H1 (cell line): Measurements from ENCODE around the gene SLC24A4. TPM values are rescaled to one million over a fixed set of nuclear protein-coding genes. Genes with fewer than 3 reads are reported as not detected.

Source experiments
- CTCF ChIA-PET: fragments of 300-600 bp; sonication (Branson Sonifier 250); formaldehyde crosslinking; loops from one replicate; lab custom pipeline; 2021; ENCODE audit not compliant: partially characterized antibody; lab: Charles Lee
- POLR2A ChIA-PET: fragments of 300-600 bp; sonication (Branson Sonifier 250); formaldehyde crosslinking; loops from one replicate; lab custom pipeline; 2021; ENCODE audit warnings: inconsistent platforms; ENCODE audit not compliant: partially characterized antibody; lab: Charles Lee
- DNase-seq, 2 experiments: peaks; one replicate each; pipeline versions ENCODE4 v3.0.0 to v3.0.0-alpha.2; 2010 to 2022; ENCODE audit warnings: low spot score in 2 of 2, low read depth in 1 of 2, mixed read lengths in 1 of 2
- FAIRE-seq: peaks from 2 replicates; lab custom pipeline; 2011; peaks lifted over from hg19 to GRCh38; lab: Jason Lieb, UNC
- H2AFZ ChIP-seq: 2 replicates; pipeline ENCODE4 v1.8.1; 2012; ENCODE audit warnings: low read length, inconsistent platforms
- H2AK5ac ChIP-seq: 2 replicates; pipeline ENCODE4 v1.6.1; 2013; ENCODE audit warnings: low read depth, low read length
- H2BK120ac ChIP-seq: replicated peaks from 2 replicates; pipeline ENCODE3; 2013; ENCODE audit warnings: low read depth, low read length, inconsistent platforms
- H2BK12ac ChIP-seq: 2 replicates; pipeline ENCODE4 v1.6.1; 2013; ENCODE audit warnings: low read depth, low read length
- H2BK15ac ChIP-seq: 2 replicates; pipeline ENCODE4 v1.6.1; 2013; ENCODE audit warnings: low read length
- H2BK20ac ChIP-seq: 2 replicates; pipeline ENCODE4 v1.6.1; 2013; ENCODE audit warnings: low read length
- H2BK5ac ChIP-seq: 2 replicates; pipeline ENCODE4 v1.6.1; 2013; ENCODE audit warnings: low read depth, low read length
- H3K14ac ChIP-seq: 2 replicates; pipeline ENCODE4 v1.6.1; 2013; ENCODE audit warnings: inconsistent platforms; ENCODE audit not compliant: insufficient read length
- H3K18ac ChIP-seq: 2 replicates; pipeline ENCODE4 v1.6.1; 2013; ENCODE audit warnings: low read length; ENCODE audit errors: extremely low read depth
- H3K23ac ChIP-seq: 2 replicates; pipeline ENCODE4 v1.6.1; 2013; ENCODE audit warnings: inconsistent platforms; ENCODE audit not compliant: insufficient read length
- H3K23me2 ChIP-seq: 2 replicates; pipeline ENCODE4 v1.6.1; 2013; ENCODE audit warnings: low read depth, low read length
- H3K27ac ChIP-seq: 2 replicates; pipeline ENCODE4 v1.6.1; 2011; ENCODE audit warnings: low read depth, low read length, inconsistent platforms
- H3K27me3 ChIP-seq, 4 experiments: replicated peaks in 1 of 4; 1 replicate in 1 of 4; 2 replicates in 3 of 4; pipeline versions ENCODE4 v1.6.1 to v1.8.1; 2011 to 2013; ENCODE audit warnings: low read length in 3 of 4, mild to moderate bottlenecking in 3 of 4, inconsistent platforms in 2 of 4, mixed read lengths in 2 of 4, moderate library complexity in 1 of 4; ENCODE audit not compliant: control insufficient read depth in 3 of 4, insufficient read depth in 3 of 4; ENCODE audit errors: extremely low read depth in 1 of 4
- H3K36me3 ChIP-seq, 4 experiments: 2 replicates each; pipeline versions ENCODE4 v1.6.1 to v1.8.1; 2011 to 2013; ENCODE audit warnings: mild to moderate bottlenecking in 4 of 4, low read length in 3 of 4, moderate library complexity in 2 of 4, control low read depth in 1 of 4, inconsistent platforms in 1 of 4; ENCODE audit not compliant: insufficient read depth in 4 of 4, control insufficient read depth in 2 of 4
- H3K4ac ChIP-seq: replicated peaks from 2 replicates; pipeline ENCODE3; 2013; ENCODE audit warnings: low read length, low read depth, mixed read lengths, inconsistent platforms; ENCODE audit not compliant: insufficient read length
- H3K4me1 ChIP-seq, 4 experiments: replicated peaks in 1 of 4; 1 replicate in 1 of 4; 2 replicates in 3 of 4; pipeline versions ENCODE4 v1.6.1 to v1.8.1; 2011 to 2013; ENCODE audit warnings: low read length in 3 of 4, inconsistent platforms in 2 of 4, mixed read lengths in 1 of 4; ENCODE audit not compliant: insufficient read depth in 4 of 4, control insufficient read depth in 3 of 4
- H3K4me2 ChIP-seq, 2 experiments: 2 replicates each; pipeline versions ENCODE4 v1.6.1 to v1.8.1; 2011 to 2013; ENCODE audit warnings: low read depth in 2 of 2, low read length in 2 of 2, control low read depth in 1 of 2, inconsistent platforms in 1 of 2, mild to moderate bottlenecking in 1 of 2; ENCODE audit not compliant: insufficient read depth in 1 of 2
- H3K4me3 ChIP-seq, 4 experiments: fragments of 200-600, 300-600 bp in 1 of 4; sonication (generic), shearing (Covaris generic), sonication (Bioruptor Twin) in 1 of 4; 2 replicates each; pipeline versions ENCODE4 v1.5.1 to v1.8.1; 2011 to 2016; ENCODE audit warnings: low read length in 4 of 4, low read depth in 3 of 4, control low read depth in 2 of 4, inconsistent platforms in 2 of 4, mild to moderate bottlenecking in 2 of 4, mixed read lengths in 1 of 4, moderate library complexity in 1 of 4; ENCODE audit not compliant: insufficient read depth in 2 of 4; ENCODE audit errors: extremely low read depth in 1 of 4
- H3K56ac ChIP-seq: replicated peaks from 2 replicates; pipeline ENCODE3; 2013; ENCODE audit warnings: low read depth, mild to moderate bottlenecking, mixed read lengths, low read length, inconsistent platforms; ENCODE audit not compliant: insufficient read length
- H3K79me1 ChIP-seq: 2 replicates; pipeline ENCODE4 v1.6.1; 2013; ENCODE audit warnings: low read depth, low read length, control low read depth
- H3K79me2 ChIP-seq, 2 experiments: 2 replicates each; pipeline versions ENCODE4 v1.6.1 to v1.8.1; 2012 to 2013; ENCODE audit warnings: low read length in 2 of 2, mild to moderate bottlenecking in 2 of 2, inconsistent platforms in 1 of 2; ENCODE audit not compliant: insufficient read depth in 2 of 2, control insufficient read depth in 1 of 2
- H3K9ac ChIP-seq, 4 experiments: replicated peaks in 1 of 4; 1 replicate in 1 of 4; 2 replicates in 3 of 4; pipeline versions ENCODE4 v1.6.1 to v1.8.1; 2011 to 2013; ENCODE audit warnings: low read depth in 3 of 4, low read length in 3 of 4, control low read depth in 2 of 4, mild to moderate bottlenecking in 2 of 4, moderate library complexity in 2 of 4, inconsistent platforms in 1 of 4; ENCODE audit errors: extremely low read depth in 1 of 4
- H3K9me3 ChIP-seq, 2 experiments: 2 replicates each; pipeline versions ENCODE4 v1.6.1 to v1.8.1; 2012 to 2013; ENCODE audit warnings: mild to moderate bottlenecking in 2 of 2, moderate library complexity in 2 of 2, control low read depth in 1 of 2, inconsistent platforms in 1 of 2, low read depth in 1 of 2, low read length in 1 of 2, mixed read lengths in 1 of 2; ENCODE audit not compliant: insufficient read depth in 2 of 2
- H4K20me1 ChIP-seq, 2 experiments: replicated peaks in 1 of 2; 2 replicates each; pipeline versions ENCODE3 to v1.8.1; 2011 to 2013; ENCODE audit warnings: inconsistent platforms in 2 of 2, low read length in 2 of 2, mild to moderate bottlenecking in 1 of 2; ENCODE audit not compliant: insufficient read depth in 2 of 2, control insufficient read depth in 1 of 2
- H4K5ac ChIP-seq: 2 replicates; pipeline ENCODE4 v1.6.1; 2013; ENCODE audit warnings: low read length, low read depth, mixed read lengths, inconsistent platforms; ENCODE audit not compliant: insufficient read length
- H4K8ac ChIP-seq: 2 replicates; pipeline ENCODE4 v1.8.0; 2013; ENCODE audit warnings: mild to moderate bottlenecking, moderate library complexity, low read length, inconsistent platforms; ENCODE audit not compliant: insufficient read depth; ENCODE audit errors: extremely low read depth
- H4K91ac ChIP-seq: replicated peaks from 2 replicates; pipeline ENCODE3; 2013; ENCODE audit warnings: low read length, mixed read lengths, inconsistent platforms; ENCODE audit not compliant: insufficient read length
- ASH2L ChIP-seq: fragments of 200-600, 300-600 bp; sonication (generic); IDR thresholded peaks from one replicate; pipeline ENCODE4 v1.7.1; 2017; ENCODE audit warnings: low read length
- BCL11A ChIP-seq, 2 experiments: IDR thresholded peaks; one replicate each; pipeline ENCODE4 v1.6.1; 2011; ENCODE audit warnings: low read depth in 2 of 2, low read length in 2 of 2, mild to moderate bottlenecking in 2 of 2
- CHD2 ChIP-seq: IDR thresholded peaks from 2 replicates; pipeline ENCODE4 v1.6.1; 2012; ENCODE audit warnings: low read length, improper control_type of control experiment
- CTBP2 ChIP-seq: IDR thresholded peaks from 2 replicates; pipeline ENCODE4 v1.7.0; 2011; ENCODE audit warnings: borderline replicate concordance, mild to moderate bottlenecking, moderate library complexity, mixed read lengths, low read length; ENCODE audit not compliant: insufficient read depth, insufficient read length
- EP300 ChIP-seq, 2 experiments: IDR thresholded peaks; 1 replicate in 1 of 2; 2 replicates in 1 of 2; pipeline ENCODE4 v1.6.1; 2011 to 2012; ENCODE audit warnings: low read depth in 2 of 2, low read length in 2 of 2, mild to moderate bottlenecking in 2 of 2, borderline replicate concordance in 1 of 2, inconsistent platforms in 1 of 2, moderate library complexity in 1 of 2
- EZH2 ChIP-seq: fragments of 200-600 bp; sonication (generic); IDR thresholded peaks from 2 replicates; pipeline ENCODE4 v1.7.1; 2012; ENCODE audit warnings: low read depth, mild to moderate bottlenecking, moderate library complexity, low read length, inconsistent platforms; ENCODE audit not compliant: severe bottlenecking
- FOSL1 ChIP-seq: IDR thresholded peaks from 2 replicates; pipeline ENCODE4 v1.6.1; 2011; ENCODE audit warnings: mild to moderate bottlenecking, low read depth, low read length, moderate library complexity; ENCODE audit not compliant: insufficient read depth
- GTF2F1 ChIP-seq: IDR thresholded peaks from 2 replicates; pipeline ENCODE4 v1.6.1; 2012; ENCODE audit warnings: low read depth, low read length, improper control_type of control experiment, borderline replicate concordance
- KDM1A ChIP-seq: fragments of 200-600, 300-600 bp; sonication (generic); IDR thresholded peaks from 2 replicates; pipeline ENCODE4 v1.7.1; 2016; ENCODE audit warnings: mild to moderate bottlenecking, low read length, borderline replicate concordance
- NRF1 ChIP-seq: IDR thresholded peaks from 2 replicates; pipeline ENCODE4 v1.6.1; 2011; ENCODE audit warnings: mild to moderate bottlenecking, low read depth, low read length, improper control_type of control experiment
- RAD21 ChIP-seq, 2 experiments: IDR thresholded peaks in 1 of 2; conservative IDR thresholded peaks in 1 of 2; 2 replicates each; pipeline ENCODE4 v1.6.1; 2011; ENCODE audit warnings: low read depth in 2 of 2, low read length in 2 of 2, improper control_type of control experiment in 1 of 2, inconsistent platforms in 1 of 2, mild to moderate bottlenecking in 1 of 2, moderate library complexity in 1 of 2
- SP4 ChIP-seq: IDR thresholded peaks from 2 replicates; pipeline ENCODE4 v1.6.1; 2012; ENCODE audit warnings: low read length, inconsistent platforms
- TBP ChIP-seq: IDR thresholded peaks from 2 replicates; pipeline ENCODE4 v1.6.1; 2011; ENCODE audit warnings: low read depth, low read length, improper control_type of control experiment
- TEAD4 ChIP-seq: IDR thresholded peaks from 2 replicates; pipeline ENCODE4 v1.6.1; 2012; ENCODE audit warnings: low read depth, low read length, inconsistent platforms, mixed read lengths
- ZNF274 ChIP-seq: IDR thresholded peaks from 2 replicates; pipeline ENCODE4 v1.7.0; 2012; ENCODE audit warnings: low read length, borderline replicate concordance; ENCODE audit errors: extremely low read depth
- WGBS, 2 experiments: shearing (Covaris generic) in 1 of 2; methylation state at CpG; one replicate each; pipeline versions ENCODE4 v1.1.6 to v1.1.7; 2013 to 2015; ENCODE audit warnings: low lambda C conversion rate in 2 of 2, mixed read lengths in 2 of 2, inconsistent platforms in 1 of 2, low coverage in 1 of 2, missing lambda C conversion rate in 1 of 2; ENCODE audit not compliant: insufficient replicate concordance in 2 of 2, insufficient coverage in 1 of 2, insufficient read length in 1 of 2; ENCODE audit errors: extremely low coverage in 1 of 2, missing lambda C conversion rate in 1 of 2; 5-methylcytosine and 5-hydroxymethylcytosine counted together
- polyA plus RNA-seq, 7 experiments: library from polyadenylated mRNA; depleted of rRNA in 3 of 7; stranded (reverse) in 5 of 7; unstranded in 2 of 7; fragments of >200 nt in 5 of 7; fragments of 200-250 nt in 2 of 7; gene quantifications; 1 replicate in 5 of 7; 2 replicates in 1 of 7; 4 replicates in 1 of 7; pipeline versions ENCODE4 v1.2.1 to v1.2.3, GENCODE V29; 2011 to 2013; ENCODE audit warnings: missing spikeins in 2 of 7, mixed read lengths in 2 of 7
- total RNA-seq: library from RNA; stranded (reverse); fragmentation: NEBNext Ultra II Directional; extraction: Animal tissue kit (Norgen Biotek cat#: 25700); gene quantifications from 2 replicates; pipeline ENCODE4 v1.2.1, GENCODE V29; 2021

The SLC24A4 gene
- total and polyA plus RNA-seq, 2 of the 8 experiments (the other 6 are each of a cell fraction or from before 2014, with no cell fraction given): 0.27 to 0.89 TPM

- CTCF ChIA-PET: no interaction called here
- no peak overlapping the region for H3K4ac ChIP-seq
- H2BK15ac ChIP-seq: no peak overlapping the region
- H4K8ac ChIP-seq: no peak overlapping the region
- 80% methylated on average over 5 of the region's 5 CpGs; no CpG with 5 or more reads in 1 of the 2 experiments for WGBS, 2 experiments
- H4K91ac ChIP-seq: no peak overlapping the region
- no peak overlapping the region for H3K27ac ChIP-seq
- H3K9me3 ChIP-seq: no peaks in the 10 kb centered on the region
- no peak overlapping the region for H3K4me2 ChIP-seq
- peaks cover 0 to 2% of the 10 kb centered on the region in 2 experiments for H4K20me1 ChIP-seq
- H2AK5ac ChIP-seq: no peak overlapping the region
- H3K4me3 ChIP-seq: no peak overlapping the region
- no peak overlapping the region for H2BK20ac ChIP-seq
- H3K79me2 ChIP-seq: no peaks in the 10 kb centered on the region
- H3K4me1 ChIP-seq: no peaks in the 10 kb centered on the region
- DNase-seq: no peak
- no peak for FAIRE-seq
- POLR2A ChIA-PET: no interaction called here
- no peak overlapping the region for H3K18ac ChIP-seq
- no peak overlapping the region for H3K9ac ChIP-seq
- H3K56ac ChIP-seq: no peak overlapping the region
- no peak for TF ChIP-seq FOSL1
- no peak for TF ChIP-seq EP300 (IDR thresholded peaks at IDR 0.05; ENCODE audit: borderline replicate concordance in 1 of 2, low read depth in 2 of 2, low read length in 2 of 2)
- no peak for TF ChIP-seq RAD21 (IDR thresholded peaks at IDR 0.05 in 1 of 2, conservative IDR thresholded peaks at IDR 0.05 in 1 of 2; ENCODE audit: low read depth in 2 of 2, low read length in 2 of 2)
- TF ChIP-seq ZNF274: no peak
- no peak for TF ChIP-seq EZH2
- no peak for TF ChIP-seq CHD2
- no peak for TF ChIP-seq TBP
- TF ChIP-seq GTF2F1: no peak
- TF ChIP-seq NRF1: no peak
- TF ChIP-seq CTBP2: no peak
- TF ChIP-seq BCL11A (IDR thresholded peaks at IDR 0.05; ENCODE audit: low read depth in 2 of 2, low read length in 2 of 2): no peak
- TF ChIP-seq KDM1A: no peak
- no peak for TF ChIP-seq TEAD4
- no peak for TF ChIP-seq ASH2L
- no peak for TF ChIP-seq SP4
- TF ChIP-seq, all 59 proteins: peak for 0
- Histone ChIP-seq H3K14ac (no peak overlapping the region), H2AFZ (no peak overlapping the region), H3K23me2 (no peaks in the 10 kb centered on the region), H2BK12ac (no peak overlapping the region), H3K79me1 (no peaks in the 10 kb centered on the region), H3K36me3 (no peaks in the 10 kb centered on the region), H2BK120ac (no peak overlapping the region), H3K23ac (no peak overlapping the region), H4K5ac (no peak overlapping the region), H2BK5ac (no peak overlapping the region), H3K27me3 (no peaks in the 10 kb centered on the region)
Measured at GRCh38 chr14:92437309-92437708, 114.3 kb downstream of the SLC24A4 start.
